CD4-positive, alpha-beta T cell (primary cell): ENCODE data around the gene RBM4. TPM values are rescaled to one million over a fixed set of nuclear protein-coding genes. Genes with fewer than 3 reads are reported as not detected.

Source experiments
- ATAC-seq: fragments of 200-7000 bp; cut with Tn5 transposase; one replicate; pipeline ENCODE4 v1.10.0; 2022; ENCODE audit warnings: mild to moderate bottlenecking; ENCODE audit not compliant: poor library complexity
- CTCF ChIA-PET: fragments of 350-600 bp; sonication (Branson Sonifier 250); formaldehyde crosslinking; loops from one replicate; lab custom pipeline; 2021; ENCODE audit warnings: antibody characterized with exemption, inconsistent platforms; lab: Charles Lee
- POLR2A ChIA-PET: fragments of 350-600 bp; sonication (Branson Sonifier 250); formaldehyde crosslinking; loops from one replicate; lab custom pipeline; 2021; ENCODE audit warnings: antibody characterized with exemption, inconsistent platforms; lab: Charles Lee
- DNase-seq, 14 experiments: peaks; one replicate each; pipeline ENCODE4 v3.0.0-alpha.2; 2013 to 2020; ENCODE audit warnings: mixed read lengths in 2 of 14
- H3K27ac ChIP-seq, 2 donors: one replicate each; pipeline versions ENCODE4 v1.5.1 to v1.7.0; 2013; ENCODE audit warnings: low read length in 2 of 2, low read depth in 1 of 2, mild to moderate bottlenecking in 1 of 2
- H3K27me3 ChIP-seq, 2 experiments: 1 replicate in 1 of 2; 2 replicates in 1 of 2; pipeline versions ENCODE4 v1.6.1 to v1.7.0; 2013; ENCODE audit warnings: low read length in 2 of 2, control low read depth in 1 of 2, mild to moderate bottlenecking in 1 of 2, moderate library complexity in 1 of 2; ENCODE audit not compliant: insufficient read depth in 2 of 2, control insufficient read depth in 1 of 2
- H3K36me3 ChIP-seq: one replicate; pipeline ENCODE4 v1.6.1; 2013; ENCODE audit warnings: low read length, control low read depth; ENCODE audit not compliant: insufficient read depth
- H3K4me1 ChIP-seq: one replicate; pipeline ENCODE4 v1.6.1; 2013; ENCODE audit warnings: low read length, control low read depth; ENCODE audit not compliant: insufficient read depth
- H3K4me3 ChIP-seq: one replicate; pipeline ENCODE4 v1.5.1; 2013; ENCODE audit warnings: mild to moderate bottlenecking, low read length, moderate library complexity
- H3K9me3 ChIP-seq, 2 experiments: 1 replicate in 1 of 2; 2 replicates in 1 of 2; pipeline versions ENCODE4 v1.6.1 to v1.7.0; 2013; ENCODE audit warnings: low read length in 2 of 2, mild to moderate bottlenecking in 2 of 2, control low read depth in 1 of 2, moderate library complexity in 1 of 2; ENCODE audit not compliant: control insufficient read depth in 1 of 2, insufficient read depth in 1 of 2
- H3K27ac Mint-ChIP-seq: one replicate; pipeline ENCODE4 v1.8.0; 2020; ENCODE audit warnings: mixed read lengths
- H3K27me3 Mint-ChIP-seq: one replicate; pipeline ENCODE4 v1.8.0; 2021; ENCODE audit warnings: mixed read lengths
- H3K36me3 Mint-ChIP-seq: one replicate; pipeline ENCODE4 v1.8.0; 2021; ENCODE audit warnings: low read depth, mixed read lengths
- H3K4me1 Mint-ChIP-seq: one replicate; pipeline ENCODE4 v1.8.0; 2021; ENCODE audit warnings: low read depth, mixed read lengths
- H3K4me3 Mint-ChIP-seq: one replicate; pipeline ENCODE4 v1.8.0; 2020; ENCODE audit warnings: mild to moderate bottlenecking, mixed read lengths
- H3K9me3 Mint-ChIP-seq: one replicate; pipeline ENCODE4 v1.8.0; 2020; ENCODE audit warnings: mixed read lengths
- CTCF ChIP-seq: fragments of 200-600 bp; IDR thresholded peaks from one replicate; pipeline ENCODE4 v1.8.0; 2022; ENCODE audit warnings: antibody characterized with exemption, mild to moderate bottlenecking
- intact Hi-C, 2 experiments: fragments of 100-400 bp; cut with DNase I in 1 of 2; cut with micrococcal nuclease in 1 of 2; formaldehyde crosslinking; loops; one replicate each; pipeline versions ENCODE4 v1.15.1 to v1.9.0; 2023 to 2025; cut with DNase I, micrococcal nuclease
- total RNA-seq, 174 experiments: library from RNA in 2 of 174; stranded (reverse) in 2 of 174; gene quantifications; one replicate each; pipeline ENCODE4 v1.2.3 and lab custom pipeline; 2021 to 2026

The RBM4 gene
- total RNA-seq, 2 experiments from 2014 or later = 194 to 197 TPM

- CTCF ChIA-PET = no interaction called here
- H3K9me3 Mint-ChIP-seq = no peaks in the 10 kb centered on the region
- no peak for TF ChIP-seq CTCF
- no peaks in the 10 kb centered on the region for H3K27me3 ChIP-seq
- no peaks in the 10 kb centered on the region for H3K9me3 ChIP-seq
- H3K27ac ChIP-seq = no peak overlapping the region
- peaks cover 8% of the 10 kb centered on the region for H3K4me1 ChIP-seq
- DNase-seq (no peak), ATAC-seq (no peak)
- H3K36me3 ChIP-seq = peaks cover 39% of the 10 kb centered on the region
- POLR2A ChIA-PET = interaction anchor here (1.3 kb wide), 1 partner anchor 19 kb away, joined by 4 read pairs; no protein-coding TSS in a partner anchor
- H3K4me1 Mint-ChIP-seq = peaks cover 6% of the 10 kb centered on the region
- H3K36me3 Mint-ChIP-seq = peaks cover 24% of the 10 kb centered on the region
- no peak overlapping the region for H3K4me3 ChIP-seq
- no peak overlapping the region for H3K27ac Mint-ChIP-seq
- intact Hi-C loops = no loop called here
- no peaks in the 10 kb centered on the region for H3K27me3 Mint-ChIP-seq
- no peak overlapping the region for H3K4me3 Mint-ChIP-seq
These were observed 38.3 kb upstream of the RBM4 start for GRCh38 chr11:66600219-66600618.

GRCh38 chr11:66600631-66601233, 37.8 kb upstream of the RBM4 start:
- H3K9me3 Mint-ChIP-seq = no peaks in the 10 kb centered on the region
- peaks cover 43% of the 10 kb centered on the region for H3K36me3 ChIP-seq
- H3K36me3 Mint-ChIP-seq = peaks cover 24% of the 10 kb centered on the region
- ChIA-PET POLR2A (no interaction called here), CTCF (no interaction called here)
- DNase-seq = no peak
- H3K4me1 Mint-ChIP-seq = peaks cover 1% of the 10 kb centered on the region
- H3K27me3 ChIP-seq = no peaks in the 10 kb centered on the region
- H3K27me3 Mint-ChIP-seq = no peaks in the 10 kb centered on the region
- peaks cover 2% of the 10 kb centered on the region for H3K4me1 ChIP-seq
- no peak overlapping the region for H3K4me3 Mint-ChIP-seq
- no peak overlapping the region for H3K4me3 ChIP-seq
- intact Hi-C loops = no loop called here
- no peaks in the 10 kb centered on the region for H3K9me3 ChIP-seq
- H3K27ac ChIP-seq = no peak overlapping the region
- ATAC-seq = no peak
- TF ChIP-seq CTCF = no peak
- H3K27ac Mint-ChIP-seq = no peak overlapping the region

- POLR2A ChIA-PET = no interaction called here
- H3K36me3 ChIP-seq = peaks cover 51% of the 10 kb centered on the region
These were observed 35.4 kb upstream of the RBM4 start for GRCh38 chr11:66603072-66603471.

More at GRCh38 chr11:66603072-66603471, 35.4 kb upstream of the RBM4 start:
- Histone ChIP-seq H3K4me3 (no peak overlapping the region), H3K27me3 (no peaks in the 10 kb centered on the region), H3K27ac (no peak overlapping the region), H3K9me3 (no peaks in the 10 kb centered on the region), H3K4me1 (no peaks in the 10 kb centered on the region)
- H3K36me3 Mint-ChIP-seq = peaks cover 24% of the 10 kb centered on the region
- no peaks in the 10 kb centered on the region for H3K9me3 Mint-ChIP-seq
- DNase-seq (no peak), ATAC-seq (no peak)
- no peak overlapping the region for H3K27ac Mint-ChIP-seq
- no peak overlapping the region for H3K4me3 Mint-ChIP-seq
- intact Hi-C loops = no loop called here
- H3K4me1 Mint-ChIP-seq = no peaks in the 10 kb centered on the region
- no peak for TF ChIP-seq CTCF
- no peaks in the 10 kb centered on the region for H3K27me3 Mint-ChIP-seq
- CTCF ChIA-PET = interaction anchor here (0.6 kb wide), 1 partner anchor 1272 kb away, joined by 3 read pairs; no protein-coding TSS in a partner anchor
